Stomach smooth muscle (tissue), 2 donors: ENCODE data around the gene FBXL7.

Experiments
- H3K27ac ChIP-seq: one replicate; pipeline ENCODE4 v1.7.0; 2013; ENCODE audit warnings: mild to moderate bottlenecking, low read length, inconsistent platforms
- H3K27me3 ChIP-seq, 2 donors: one replicate each; pipeline ENCODE4 v1.7.0; 2013; ENCODE audit warnings: low read length in 2 of 2; ENCODE audit not compliant: insufficient read depth in 2 of 2, control insufficient read depth in 1 of 2
- H3K36me3 ChIP-seq, 2 donors: one replicate each; pipeline ENCODE4 v1.7.0; 2013; ENCODE audit warnings: low read length in 2 of 2; ENCODE audit not compliant: control insufficient read depth in 2 of 2, insufficient read depth in 2 of 2
- H3K4me1 ChIP-seq: one replicate; pipeline ENCODE4 v1.7.0; 2013; ENCODE audit warnings: low read length; ENCODE audit not compliant: control insufficient read depth, insufficient read depth
- H3K4me3 ChIP-seq, 2 donors: one replicate each; pipeline ENCODE4 v1.7.0; 2013; ENCODE audit warnings: low read length in 2 of 2
- H3K9ac ChIP-seq, 2 donors: one replicate each; pipeline ENCODE4 v1.7.0; 2013; ENCODE audit warnings: low read length in 2 of 2, mild to moderate bottlenecking in 1 of 2
- H3K9me3 ChIP-seq, 2 donors: one replicate each; pipeline ENCODE4 v1.7.0; 2013; ENCODE audit warnings: low read length in 2 of 2; ENCODE audit not compliant: control insufficient read depth in 2 of 2
- donor health status: healthy.
- donor health status: Pancreatic carcinoma.

The FBXL7 gene

DNA sequence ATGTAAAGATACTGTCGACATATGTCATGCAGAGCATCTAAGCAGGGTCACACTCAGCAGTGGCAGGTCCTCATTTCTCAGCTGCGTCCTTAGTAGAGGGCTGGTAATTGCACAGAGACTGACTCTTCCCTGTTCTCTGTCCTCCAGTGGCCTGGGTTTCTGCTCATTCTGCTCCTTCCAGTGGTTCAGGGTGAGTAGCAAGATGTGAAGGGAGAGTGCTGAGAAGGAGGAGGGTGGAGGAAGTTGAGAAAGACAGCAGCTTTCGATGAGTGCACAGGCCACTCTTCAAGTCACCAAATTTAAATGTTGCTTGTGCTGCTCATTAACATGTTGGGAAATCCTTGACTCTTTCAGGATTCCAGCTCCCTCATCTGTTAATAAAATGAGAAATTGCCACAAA lies 203.9 kb downstream of the FBXL7 start:
- Histone ChIP-seq H3K36me3 (no peaks in the 10 kb centered on the region), H3K9ac (no peak overlapping the region), H3K9me3 (no peaks in the 10 kb centered on the region), H3K4me3 (no peak overlapping the region), H3K4me1 (no peaks in the 10 kb centered on the region), H3K27ac (no peak overlapping the region), H3K27me3 (no peaks in the 10 kb centered on the region)

DNA sequence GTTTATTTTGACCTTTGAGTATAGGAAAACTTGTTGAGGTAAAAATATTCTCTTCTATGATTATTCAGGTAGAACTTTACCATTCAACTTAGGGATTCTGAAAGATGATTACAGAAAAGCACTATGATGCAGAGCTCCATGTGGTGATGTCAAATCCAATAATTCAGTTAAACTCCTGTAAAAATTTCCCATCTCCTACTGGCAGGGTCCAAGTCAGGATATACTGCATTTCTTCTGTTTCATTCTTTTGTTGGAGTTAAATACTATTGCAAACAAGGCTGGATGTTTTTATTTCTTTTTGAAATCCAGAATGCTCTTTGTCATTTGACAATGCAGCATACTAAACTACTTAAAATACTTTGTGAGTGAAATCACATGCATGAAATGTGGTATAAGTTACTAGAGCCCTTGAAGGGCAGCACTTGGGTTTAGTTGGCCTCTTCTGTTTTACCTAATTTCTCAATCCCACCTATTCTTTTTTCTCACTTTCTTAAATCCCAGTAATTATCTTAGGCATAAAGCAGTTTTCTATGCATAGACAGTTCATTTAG lies 204.5 kb downstream of the FBXL7 start:
- Histone ChIP-seq H3K27ac (no peak overlapping the region), H3K36me3 (no peaks in the 10 kb centered on the region), H3K4me1 (no peaks in the 10 kb centered on the region), H3K9me3 (no peaks in the 10 kb centered on the region), H3K27me3 (no peaks in the 10 kb centered on the region), H3K4me3 (no peak overlapping the region), H3K9ac (no peak overlapping the region)

DNA sequence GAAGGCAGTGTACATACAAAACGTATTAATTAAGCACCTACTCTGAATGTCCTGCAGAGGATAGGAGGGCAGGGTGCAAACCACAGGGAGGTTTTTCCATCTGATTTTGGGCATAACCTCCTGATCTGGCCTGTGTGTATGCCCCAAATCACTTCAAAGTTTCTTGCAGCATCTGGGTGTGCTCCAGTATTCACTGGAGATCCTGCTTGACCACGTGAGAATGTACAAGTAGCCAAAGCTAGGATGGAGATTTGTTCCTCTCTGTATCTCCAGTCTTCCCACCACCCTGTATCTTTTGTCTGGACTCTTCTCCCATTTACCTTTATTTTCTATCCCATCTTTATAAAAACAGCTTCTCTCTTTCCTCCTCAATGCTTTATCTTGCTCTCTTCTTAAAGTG lies 207.7 kb downstream of the FBXL7 start:
- no peaks in the 10 kb centered on the region for H3K36me3 ChIP-seq
- no peak overlapping the region for H3K27ac ChIP-seq
- H3K9ac ChIP-seq, result no peak overlapping the region
- no peaks in the 10 kb centered on the region for H3K9me3 ChIP-seq
- no peak overlapping the region for H3K4me3 ChIP-seq
- no peaks in the 10 kb centered on the region for H3K4me1 ChIP-seq
- H3K27me3 ChIP-seq, result no peaks in the 10 kb centered on the region

DNA sequence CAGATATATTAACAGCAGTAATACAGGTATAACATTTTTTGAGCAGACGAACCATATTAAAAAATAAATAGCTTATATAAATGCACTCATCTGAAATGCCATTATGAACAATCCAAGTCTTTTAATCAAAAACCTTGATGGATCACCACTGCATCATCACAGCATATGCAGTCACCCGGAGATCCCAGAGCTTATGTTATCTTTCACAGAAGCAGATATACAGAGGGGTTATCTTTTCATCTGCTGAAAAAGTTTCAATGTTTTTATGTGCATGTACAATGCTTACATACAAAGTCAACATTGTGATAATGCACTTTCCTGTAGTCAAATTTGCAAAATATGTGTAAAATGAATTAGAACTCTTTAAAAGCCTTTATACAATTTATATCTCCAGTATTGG lies 211.9 kb downstream of the FBXL7 start:
- H3K4me3 ChIP-seq, result no peak overlapping the region
- no peaks in the 10 kb centered on the region for H3K27me3 ChIP-seq
- peaks cover 3% of the 10 kb centered on the region for H3K4me1 ChIP-seq
- no peak overlapping the region for H3K27ac ChIP-seq
- no peaks in the 10 kb centered on the region for H3K9me3 ChIP-seq
- no peaks in the 10 kb centered on the region for H3K36me3 ChIP-seq
- no peak overlapping the region for H3K9ac ChIP-seq

DNA sequence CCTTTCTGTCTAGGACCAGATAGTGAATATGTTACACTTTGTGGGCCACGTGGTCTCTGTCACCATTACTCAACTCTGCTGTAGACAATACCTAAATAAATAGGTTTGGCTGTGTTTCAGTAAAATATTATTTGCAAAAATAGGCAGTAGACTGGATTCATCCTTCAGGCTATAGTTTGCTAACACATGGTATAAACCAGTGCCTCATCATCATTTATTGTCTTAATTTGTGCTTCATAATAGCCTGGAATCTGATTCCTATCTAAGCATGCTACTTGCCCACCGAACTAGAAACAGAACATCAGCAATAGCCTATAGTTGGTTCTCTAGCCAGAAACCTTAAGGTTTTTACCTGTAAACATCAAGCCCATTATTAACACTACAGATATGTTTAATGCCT lies 215.6 kb downstream of the FBXL7 start:
- H3K9ac ChIP-seq, result no peak overlapping the region
- no peaks in the 10 kb centered on the region for H3K9me3 ChIP-seq
- no peaks in the 10 kb centered on the region for H3K36me3 ChIP-seq
- no peak overlapping the region for H3K27ac ChIP-seq
- H3K4me3 ChIP-seq, result no peak overlapping the region
- peaks cover 3% of the 10 kb centered on the region for H3K4me1 ChIP-seq
- H3K27me3 ChIP-seq, result no peaks in the 10 kb centered on the region

DNA sequence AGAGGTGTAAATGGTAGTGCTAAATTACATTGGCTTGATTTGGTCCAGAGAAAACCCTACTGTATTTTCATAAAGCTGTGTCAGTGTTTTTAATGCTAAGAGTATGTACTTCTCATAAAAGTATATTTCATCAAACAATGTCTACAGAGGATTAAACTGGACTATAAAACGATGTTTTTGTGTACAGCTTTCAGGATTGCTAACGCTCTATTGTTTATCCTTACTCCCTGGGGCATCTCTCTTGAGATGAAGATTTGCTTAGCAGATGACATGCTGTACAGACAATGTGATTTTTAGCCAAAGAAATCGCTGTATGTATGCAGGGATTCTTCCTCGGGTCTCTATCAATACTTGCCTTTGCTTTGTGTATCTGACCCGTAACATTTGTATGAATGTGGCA lies 216.0 kb downstream of the FBXL7 start:
- no peak overlapping the region for H3K27ac ChIP-seq
- H3K9ac ChIP-seq, result no peak overlapping the region
- H3K36me3 ChIP-seq, result no peaks in the 10 kb centered on the region
- H3K4me3 ChIP-seq, result no peak overlapping the region
- H3K27me3 ChIP-seq, result no peaks in the 10 kb centered on the region
- peaks cover 3% of the 10 kb centered on the region for H3K4me1 ChIP-seq
- no peaks in the 10 kb centered on the region for H3K9me3 ChIP-seq

DNA sequence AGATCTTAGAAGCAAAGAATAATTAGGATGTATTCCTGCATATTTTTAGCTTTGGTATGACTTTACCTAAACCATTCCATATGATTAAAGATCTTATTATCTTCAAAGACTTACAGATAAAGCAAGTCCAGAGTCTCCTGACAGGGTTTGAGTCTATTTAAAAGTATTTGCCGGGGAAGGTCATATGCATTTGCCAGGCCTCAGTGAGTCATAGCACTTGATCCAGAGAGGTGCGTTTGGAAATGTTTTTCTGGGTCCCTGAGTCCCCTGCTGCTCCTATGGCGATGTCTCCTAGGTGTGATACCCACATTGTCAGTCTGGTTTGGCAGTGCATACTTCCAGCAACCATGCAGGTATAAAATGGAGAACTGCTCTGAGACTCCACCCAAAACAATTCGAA lies 217.0 kb downstream of the FBXL7 start:
- Histone ChIP-seq H3K9ac (no peak overlapping the region), H3K9me3 (no peaks in the 10 kb centered on the region)

DNA sequence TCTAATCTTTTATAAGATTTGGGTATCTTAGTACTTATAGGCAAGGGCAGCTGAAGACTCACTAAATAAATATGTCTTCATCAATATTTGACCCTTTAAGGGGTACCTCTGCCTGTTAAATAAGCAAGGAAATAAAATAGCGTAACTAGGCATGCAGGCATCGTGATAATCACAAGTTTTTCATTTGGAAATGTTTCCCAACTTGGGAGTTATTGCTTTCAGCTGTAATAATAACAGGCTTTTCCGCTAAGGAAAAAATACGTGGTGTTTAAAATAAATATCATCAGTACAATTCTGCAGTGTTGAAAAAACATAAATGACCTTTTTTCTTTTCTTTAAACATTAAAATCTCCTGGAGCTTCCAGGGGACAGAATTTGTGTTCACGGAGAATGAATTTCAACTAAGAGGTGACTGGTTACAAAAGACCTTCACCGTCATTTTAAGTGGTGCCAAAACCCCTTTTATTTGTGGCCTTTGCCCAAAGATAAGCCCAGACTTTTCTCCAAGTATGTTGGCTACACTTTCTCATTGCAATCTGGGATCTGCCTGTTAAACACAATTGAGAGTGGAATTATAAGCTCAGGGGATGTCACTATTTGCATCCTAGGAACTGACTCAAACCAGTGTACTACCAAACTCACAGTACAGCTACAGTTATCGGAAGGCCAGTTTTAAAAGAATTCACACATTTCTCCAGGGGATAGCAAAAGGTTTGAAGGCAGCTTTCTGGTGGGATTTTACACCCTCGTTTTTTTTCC lies 218.6 kb downstream of the FBXL7 start:
- no peak overlapping the region for H3K4me3 ChIP-seq
- H3K27ac ChIP-seq, result no peak overlapping the region
- H3K4me1 ChIP-seq, result peaks cover 3% of the 10 kb centered on the region
- no peaks in the 10 kb centered on the region for H3K9me3 ChIP-seq
- no peaks in the 10 kb centered on the region for H3K36me3 ChIP-seq
- no peaks in the 10 kb centered on the region for H3K27me3 ChIP-seq
- no peak overlapping the region for H3K9ac ChIP-seq

More for the DNA sequence above, 217.0 kb downstream of the FBXL7 start:
- H3K27me3 ChIP-seq, result no peaks in the 10 kb centered on the region
- no peak overlapping the region for H3K27ac ChIP-seq
- no peaks in the 10 kb centered on the region for H3K36me3 ChIP-seq
- no peak overlapping the region for H3K4me3 ChIP-seq
- peaks cover 3% of the 10 kb centered on the region for H3K4me1 ChIP-seq

DNA sequence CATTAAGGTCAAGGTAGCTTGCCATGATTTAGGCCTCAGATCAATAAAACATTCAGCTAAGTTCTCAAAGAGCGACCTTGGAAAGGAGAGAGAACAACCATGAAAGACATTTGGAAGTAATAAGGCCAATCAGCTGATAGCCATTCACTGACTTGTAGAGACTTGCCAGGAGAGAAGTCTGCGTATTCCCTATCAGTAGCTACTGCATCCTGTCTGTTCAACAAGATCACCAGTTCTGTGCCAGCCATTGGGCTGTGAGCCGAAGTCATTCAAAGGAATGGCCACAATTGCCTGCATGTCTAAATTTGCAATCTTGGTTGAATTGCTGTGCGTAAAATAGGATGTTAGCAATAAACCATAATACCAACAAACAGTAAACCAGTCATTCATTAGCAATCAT lies 219.8 kb downstream of the FBXL7 start:
- Histone ChIP-seq H3K9ac (no peak overlapping the region), H3K9me3 (peaks cover 0 to 4% of the 10 kb centered on the region in 2 donors), H3K4me1 (peaks cover 3% of the 10 kb centered on the region), H3K4me3 (no peak overlapping the region), H3K27me3 (no peaks in the 10 kb centered on the region), H3K27ac (no peak overlapping the region), H3K36me3 (no peaks in the 10 kb centered on the region)

DNA sequence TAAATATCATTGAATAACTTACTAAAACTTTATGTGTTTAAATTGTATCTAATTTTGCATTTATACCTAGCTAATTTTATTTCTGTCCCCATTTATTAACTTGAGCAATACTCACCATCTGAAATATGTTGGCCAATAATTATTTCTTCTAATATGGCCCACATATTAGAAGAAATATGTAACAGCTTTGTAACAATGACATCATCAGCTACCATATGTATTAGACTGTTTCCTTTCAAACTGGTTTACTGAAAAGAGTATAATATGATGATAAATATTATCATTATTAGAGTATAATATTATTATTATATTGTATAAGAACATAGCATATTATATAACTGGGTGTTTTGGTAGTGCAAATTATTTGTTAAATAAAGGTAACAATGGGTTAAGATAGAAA lies 220.5 kb downstream of the FBXL7 start:
- Histone ChIP-seq H3K9me3 (peaks cover 0 to 6% of the 10 kb centered on the region in 2 donors), H3K4me3 (no peak overlapping the region), H3K9ac (no peak overlapping the region), H3K4me1 (peaks cover 3% of the 10 kb centered on the region), H3K27me3 (no peaks in the 10 kb centered on the region), H3K27ac (no peak overlapping the region), H3K36me3 (no peaks in the 10 kb centered on the region)

DNA sequence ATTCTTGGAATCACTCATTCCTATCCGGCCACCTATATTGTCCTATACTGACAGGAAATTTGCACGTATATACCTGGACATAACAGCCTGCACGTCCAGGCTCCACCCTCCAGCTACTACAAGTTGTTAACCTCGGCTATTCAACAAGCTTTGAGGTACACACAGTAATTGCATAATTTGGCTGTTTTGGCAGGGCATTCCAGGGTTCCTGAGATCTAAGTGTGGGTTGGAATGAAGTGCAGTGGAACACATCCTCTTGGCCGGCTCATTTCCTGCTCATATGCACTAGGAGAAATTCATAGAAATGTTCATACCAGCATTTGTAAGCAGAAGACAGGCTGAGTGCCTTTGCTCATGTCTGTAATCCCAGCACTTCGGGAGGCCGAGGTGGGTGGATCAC lies 222.3 kb downstream of the FBXL7 start:
- no peak overlapping the region for H3K9ac ChIP-seq
- H3K9me3 ChIP-seq, result peaks cover 0 to 9% of the 10 kb centered on the region in 2 donors
- H3K27me3 ChIP-seq, result no peaks in the 10 kb centered on the region
- no peaks in the 10 kb centered on the region for H3K36me3 ChIP-seq
- no peak overlapping the region for H3K27ac ChIP-seq
- no peak overlapping the region for H3K4me3 ChIP-seq
- H3K4me1 ChIP-seq, result no peaks in the 10 kb centered on the region
